ENCODE measurements around the gene MCC. TPM values are rescaled to one million over a fixed set of nuclear protein-coding genes. Genes with fewer than 3 reads are reported as not detected.

MCC gene
- total RNA-seq, 2 experiments from 2014 or later = 3.8 to 4.4 TPM

DNA sequence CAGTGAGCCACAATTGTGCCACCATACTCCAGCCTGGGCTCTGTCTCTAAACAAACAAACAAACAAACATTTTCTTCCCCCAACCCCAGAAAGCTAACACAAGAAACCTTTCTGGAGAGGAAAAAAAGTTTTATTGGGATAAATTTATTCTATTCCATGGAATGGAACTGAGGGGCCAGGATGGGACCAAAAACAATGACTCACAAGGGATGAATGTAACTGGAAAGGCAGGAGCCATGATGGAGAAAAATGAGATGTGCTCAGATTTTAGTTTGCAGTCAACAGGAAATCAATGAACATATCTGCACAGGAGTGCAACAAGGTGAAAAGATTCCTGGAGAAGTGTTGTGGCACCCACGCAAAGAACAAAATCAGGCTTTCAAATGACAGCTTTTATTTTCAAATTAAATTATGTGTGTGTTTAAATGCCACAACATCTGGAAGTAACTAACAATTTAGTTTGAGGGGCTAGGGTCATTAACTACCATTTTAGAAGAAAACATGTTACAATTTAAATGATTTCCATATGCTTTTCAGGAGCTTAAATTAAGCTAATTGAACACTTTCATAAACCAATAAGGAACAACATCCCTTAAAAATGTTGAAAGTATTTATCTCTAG, 262.0 kb downstream of the MCC start:
- Mint-ChIP-seq H3K4me1 (no peaks in the 10 kb centered on the region), H3K27me3 (peaks cover 15% of the 10 kb centered on the region), H3K4me3 (no peak overlapping the region), H3K27ac (no peak overlapping the region), H3K36me3 (no peaks in the 10 kb centered on the region), H3K9me3 (no peaks in the 10 kb centered on the region)
- ATAC-seq (ENCODE audit: low read depth) (no peak), DNase-seq (no peak)
- POLR2A ChIA-PET = no interaction called here

DNA sequence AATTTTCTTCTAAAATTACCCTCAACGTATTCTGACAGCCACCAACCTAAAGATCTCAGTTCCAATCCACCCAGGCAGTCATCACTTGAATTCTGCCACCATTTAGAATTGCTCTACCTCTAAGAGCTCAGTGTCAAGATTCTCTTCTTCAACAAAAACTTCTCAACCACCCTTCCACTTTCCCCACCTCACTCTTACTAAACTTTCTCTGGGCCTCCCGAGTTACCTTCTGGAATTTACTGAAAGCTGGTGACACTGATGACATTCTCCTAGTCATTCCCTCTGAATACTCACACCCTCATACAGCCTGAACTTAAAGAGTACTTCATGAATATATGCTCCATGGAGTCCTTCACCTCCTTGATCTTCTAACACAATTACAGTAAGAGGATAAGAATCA, 263.0 kb downstream of the MCC start:
- H3K27ac Mint-ChIP-seq = no peak overlapping the region
- no peak overlapping the region for H3K4me3 Mint-ChIP-seq
- no peaks in the 10 kb centered on the region for H3K9me3 Mint-ChIP-seq
- H3K4me1 Mint-ChIP-seq = no peaks in the 10 kb centered on the region
- H3K27me3 Mint-ChIP-seq = peaks cover 10% of the 10 kb centered on the region
- ATAC-seq (ENCODE audit: low read depth) (no peak), DNase-seq (no peak)
- H3K36me3 Mint-ChIP-seq = no peaks in the 10 kb centered on the region
- POLR2A ChIA-PET = interaction anchor here (0.6 kb wide), 1 partner anchor 457 kb away, joined by 4 read pairs; no protein-coding TSS in a partner anchor

DNA sequence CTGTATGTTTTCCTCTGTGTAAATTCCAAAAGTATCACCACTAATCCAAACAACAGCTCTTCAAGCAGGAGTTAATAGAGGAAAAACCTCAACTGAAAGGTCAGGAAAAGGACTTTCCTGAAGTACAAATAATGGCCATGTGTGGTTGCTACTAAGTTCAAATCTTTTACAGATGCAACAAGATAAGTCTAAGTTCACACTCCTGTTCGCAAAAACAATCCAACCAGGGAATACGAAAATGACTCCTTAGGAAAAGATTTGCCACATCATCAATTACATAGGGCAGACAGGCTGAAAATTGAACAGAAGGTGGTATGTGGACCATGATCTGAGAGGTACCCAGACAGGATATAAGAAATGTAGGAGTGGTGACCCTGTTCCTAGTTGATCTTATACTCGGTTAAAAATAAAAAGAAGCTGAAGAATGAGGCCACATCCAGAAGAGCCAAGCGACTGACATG, 263.6 kb downstream of the MCC start:
- H3K4me1 Mint-ChIP-seq = no peaks in the 10 kb centered on the region
- H3K9me3 Mint-ChIP-seq = no peaks in the 10 kb centered on the region
- peaks cover 4% of the 10 kb centered on the region for H3K27me3 Mint-ChIP-seq
- no peaks in the 10 kb centered on the region for H3K36me3 Mint-ChIP-seq
- no peak overlapping the region for H3K4me3 Mint-ChIP-seq
- DNase-seq (no peak), ATAC-seq (ENCODE audit: low read depth) (no peak)
- no peak overlapping the region for H3K27ac Mint-ChIP-seq
- POLR2A ChIA-PET = interaction anchor here (0.6 kb wide), 1 partner anchor 457 kb away, joined by 4 read pairs; no protein-coding TSS in a partner anchor

DNA sequence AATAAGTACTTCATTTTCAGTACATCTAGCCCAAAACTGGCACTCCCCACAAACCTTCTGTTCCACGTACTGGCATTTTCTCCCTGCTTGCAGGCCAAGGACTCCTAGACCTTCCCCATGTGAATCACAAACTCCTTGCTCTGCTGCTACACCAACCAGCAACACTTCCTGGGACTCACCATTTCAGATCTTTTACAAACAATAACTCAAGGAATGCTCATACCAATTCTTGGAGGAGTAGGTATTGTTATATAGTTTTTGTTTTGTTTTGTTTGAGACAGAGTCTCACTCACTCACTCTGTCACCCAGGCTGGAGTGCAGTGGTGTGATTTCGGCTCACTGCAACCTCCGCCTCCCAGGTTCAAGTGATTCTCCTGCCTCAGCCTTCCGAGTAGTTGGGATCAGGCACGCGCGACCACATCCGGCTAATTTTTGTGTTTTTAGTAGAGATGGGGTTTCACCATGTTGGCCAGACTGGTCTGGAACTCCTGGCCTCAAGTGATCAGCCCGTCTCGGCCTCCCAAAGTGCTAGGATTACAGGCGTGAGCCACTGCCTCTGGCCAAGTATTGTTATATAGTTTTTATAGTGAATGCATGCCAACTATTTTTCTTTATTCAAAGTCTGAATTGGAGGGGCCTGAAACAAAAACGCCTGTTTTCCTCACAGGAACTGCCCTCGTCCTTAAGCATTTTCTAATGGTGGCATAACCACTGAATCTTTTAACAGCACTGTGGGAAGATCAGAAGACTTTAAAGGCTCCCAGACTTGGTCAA, 264.2 kb downstream of the MCC start:
- no peaks in the 10 kb centered on the region for H3K36me3 Mint-ChIP-seq
- POLR2A ChIA-PET = no interaction called here
- DNase-seq (no peak), ATAC-seq (ENCODE audit: low read depth) (no peak)
- peaks cover 4% of the 10 kb centered on the region for H3K27me3 Mint-ChIP-seq
- no peak overlapping the region for H3K4me3 Mint-ChIP-seq
- H3K9me3 Mint-ChIP-seq = no peaks in the 10 kb centered on the region
- H3K4me1 Mint-ChIP-seq = no peaks in the 10 kb centered on the region
- no peak overlapping the region for H3K27ac Mint-ChIP-seq

DNA sequence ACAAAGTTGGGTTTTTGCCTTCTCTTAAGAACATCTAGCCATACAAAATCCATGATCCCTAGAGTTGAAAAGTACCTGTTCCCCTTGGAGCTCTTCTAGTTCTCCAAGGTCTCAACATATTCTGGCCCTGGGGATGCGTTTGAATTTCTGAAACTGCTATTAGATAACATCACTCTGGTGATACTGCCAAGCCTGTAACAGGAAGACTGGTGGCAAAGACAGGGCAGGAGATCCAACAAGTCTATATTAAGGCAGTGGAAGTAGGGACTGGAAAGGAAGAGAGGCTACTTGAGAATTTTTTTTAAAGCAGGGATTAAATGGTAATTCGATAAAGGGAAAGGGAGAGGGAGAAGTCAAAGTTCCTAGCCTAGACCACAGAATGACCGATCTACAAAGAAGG, 264.9 kb downstream of the MCC start:
- Mint-ChIP-seq H3K27ac (no peak overlapping the region), H3K27me3 (peaks cover under 1% of the 10 kb centered on the region), H3K4me1 (no peaks in the 10 kb centered on the region), H3K9me3 (no peaks in the 10 kb centered on the region), H3K4me3 (no peak overlapping the region), H3K36me3 (no peaks in the 10 kb centered on the region)
- DNase-seq = no peak
- POLR2A ChIA-PET = no interaction called here
- ATAC-seq (ENCODE audit: low read depth) = no peak

DNA sequence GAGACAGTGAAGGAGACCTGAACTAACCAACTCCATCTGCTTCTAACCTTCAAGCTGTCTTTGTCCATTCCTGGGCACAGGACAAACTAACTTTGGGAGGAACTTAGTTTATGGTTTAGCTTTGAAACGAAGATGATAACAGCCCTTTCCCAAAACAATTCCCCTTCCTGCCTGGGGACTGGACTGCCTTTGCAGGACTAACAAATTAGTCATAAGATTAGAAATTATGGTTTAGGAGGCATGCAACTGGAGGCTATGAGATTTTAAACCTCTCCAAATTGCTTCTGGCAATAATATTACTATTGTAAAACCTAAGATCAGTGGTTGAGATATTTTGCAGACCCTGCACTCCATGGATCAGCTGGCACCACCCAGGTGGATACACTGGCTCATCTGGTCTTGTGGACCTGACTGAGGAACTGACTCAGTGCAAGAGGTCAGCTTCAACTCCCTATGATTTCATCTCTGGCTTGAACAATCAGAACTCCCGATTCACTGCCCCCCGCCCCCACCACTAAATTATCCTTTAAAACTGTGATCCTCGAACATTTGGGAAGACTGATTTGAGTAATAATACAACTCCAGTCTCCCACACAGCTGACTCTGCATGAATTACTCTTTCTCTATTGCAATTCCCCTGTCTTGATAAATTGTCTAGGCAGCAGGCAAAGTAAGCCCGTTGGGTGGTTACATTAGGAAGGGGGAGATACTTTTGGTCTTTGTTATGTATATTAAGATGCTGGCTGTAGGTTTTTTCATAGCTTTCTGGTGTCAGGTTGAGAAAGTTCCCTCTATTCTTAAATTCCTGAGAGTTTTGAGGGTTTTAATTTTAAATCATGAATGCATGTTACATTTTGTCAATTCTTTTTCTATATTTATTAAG, 266.7 kb downstream of the MCC start:
- Mint-ChIP-seq H3K27ac (no peak overlapping the region), H3K27me3 (no peaks in the 10 kb centered on the region), H3K4me1 (no peaks in the 10 kb centered on the region), H3K9me3 (no peaks in the 10 kb centered on the region), H3K4me3 (no peak overlapping the region), H3K36me3 (no peaks in the 10 kb centered on the region)
- POLR2A ChIA-PET = no interaction called here
- ATAC-seq (ENCODE audit: low read depth) (no peak), DNase-seq (no peak)

DNA sequence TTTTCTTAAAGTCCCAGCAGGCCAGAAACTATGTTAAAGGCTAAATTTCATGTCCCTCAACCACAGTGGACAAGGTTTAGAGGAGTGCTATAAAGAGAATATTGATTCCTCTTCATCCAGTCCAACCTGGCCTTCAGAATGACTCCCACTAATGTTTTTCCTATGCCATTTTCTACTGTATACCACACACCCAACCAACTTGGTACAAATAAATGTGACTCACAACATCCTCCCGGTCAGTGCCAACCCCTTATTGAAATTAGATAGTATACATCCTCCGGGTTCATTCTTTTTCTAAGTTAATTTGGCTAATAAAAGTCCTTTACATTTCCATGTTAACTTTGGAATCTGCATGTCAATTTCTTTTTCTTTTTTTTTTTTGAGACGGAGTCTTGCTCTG, 268.6 kb downstream of the MCC start:
- no peak overlapping the region for H3K4me3 Mint-ChIP-seq
- no peak for ATAC-seq (ENCODE audit: low read depth)
- POLR2A ChIA-PET = no interaction called here
- H3K9me3 Mint-ChIP-seq = no peaks in the 10 kb centered on the region
- no peaks in the 10 kb centered on the region for H3K4me1 Mint-ChIP-seq
- H3K27me3 Mint-ChIP-seq = peaks cover 4% of the 10 kb centered on the region
- no peak for DNase-seq
- H3K36me3 Mint-ChIP-seq = no peaks in the 10 kb centered on the region
- no peak overlapping the region for H3K27ac Mint-ChIP-seq

DNA sequence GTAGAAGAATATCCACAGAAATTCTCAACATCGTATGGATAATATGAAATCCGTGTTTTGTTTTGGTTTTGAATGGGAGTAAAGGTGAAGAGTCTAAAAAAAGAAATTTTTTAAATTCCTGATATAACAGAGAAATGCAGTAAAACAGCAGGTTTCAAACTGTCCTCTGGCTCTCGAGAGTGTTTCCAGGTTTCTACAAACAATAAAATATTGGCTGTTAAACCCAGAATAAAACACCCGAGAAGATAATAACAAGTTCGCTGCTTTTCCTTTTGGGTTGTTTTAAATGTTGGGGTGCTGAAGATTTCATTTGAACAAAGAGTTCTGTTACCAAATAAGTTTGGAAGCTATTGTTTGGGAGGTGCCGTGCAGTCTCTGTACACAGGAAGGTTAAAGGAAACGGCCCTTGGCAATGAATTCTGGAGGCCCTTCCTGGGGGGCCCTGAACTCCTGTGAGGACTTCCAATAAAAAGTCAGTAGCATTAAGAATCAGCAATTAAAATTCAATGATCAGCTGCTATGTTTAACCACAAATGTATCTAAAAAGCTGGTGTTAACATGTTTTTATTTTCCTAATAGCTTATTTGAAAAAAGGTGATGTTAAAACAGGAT, 269.2 kb downstream of the MCC start:
- Mint-ChIP-seq H3K4me3 (no peak overlapping the region), H3K4me1 (no peaks in the 10 kb centered on the region)

DNA sequence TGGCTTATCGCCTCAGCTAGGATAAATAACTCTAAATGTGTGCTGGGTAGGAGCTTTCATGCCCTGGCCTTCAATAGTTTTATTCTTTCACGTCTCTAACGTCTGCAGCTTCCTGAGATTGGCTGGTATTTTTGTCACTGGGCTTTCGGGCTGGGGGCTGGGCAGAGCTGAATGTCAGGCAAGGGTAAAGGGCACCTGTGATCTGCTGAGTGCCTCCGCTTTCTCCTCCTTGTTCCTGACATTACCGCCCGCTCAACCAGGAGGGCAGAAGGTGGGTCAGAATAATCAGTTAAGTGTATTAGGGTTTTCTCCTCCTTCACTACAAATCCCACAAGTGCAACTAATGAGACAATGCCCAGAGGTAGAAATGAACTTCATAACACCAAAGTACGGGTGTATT, 270.1 kb downstream of the MCC start:
- POLR2A ChIA-PET = no interaction called here
- no peaks in the 10 kb centered on the region for H3K4me1 Mint-ChIP-seq
- H3K9me3 Mint-ChIP-seq = no peaks in the 10 kb centered on the region
- H3K27me3 Mint-ChIP-seq = peaks cover 4% of the 10 kb centered on the region
- ATAC-seq (ENCODE audit: low read depth) (no peak), DNase-seq (no peak)
- no peak overlapping the region for H3K27ac Mint-ChIP-seq
- H3K36me3 Mint-ChIP-seq = no peaks in the 10 kb centered on the region
- no peak overlapping the region for H3K4me3 Mint-ChIP-seq

More for the DNA sequence above, 269.2 kb downstream of the MCC start:
- Mint-ChIP-seq H3K9me3 (no peaks in the 10 kb centered on the region), H3K27ac (no peak overlapping the region), H3K36me3 (no peaks in the 10 kb centered on the region), H3K27me3 (peaks cover 4% of the 10 kb centered on the region)
- POLR2A ChIA-PET = no interaction called here
- ATAC-seq (ENCODE audit: low read depth) (no peak), DNase-seq (no peak)

DNA sequence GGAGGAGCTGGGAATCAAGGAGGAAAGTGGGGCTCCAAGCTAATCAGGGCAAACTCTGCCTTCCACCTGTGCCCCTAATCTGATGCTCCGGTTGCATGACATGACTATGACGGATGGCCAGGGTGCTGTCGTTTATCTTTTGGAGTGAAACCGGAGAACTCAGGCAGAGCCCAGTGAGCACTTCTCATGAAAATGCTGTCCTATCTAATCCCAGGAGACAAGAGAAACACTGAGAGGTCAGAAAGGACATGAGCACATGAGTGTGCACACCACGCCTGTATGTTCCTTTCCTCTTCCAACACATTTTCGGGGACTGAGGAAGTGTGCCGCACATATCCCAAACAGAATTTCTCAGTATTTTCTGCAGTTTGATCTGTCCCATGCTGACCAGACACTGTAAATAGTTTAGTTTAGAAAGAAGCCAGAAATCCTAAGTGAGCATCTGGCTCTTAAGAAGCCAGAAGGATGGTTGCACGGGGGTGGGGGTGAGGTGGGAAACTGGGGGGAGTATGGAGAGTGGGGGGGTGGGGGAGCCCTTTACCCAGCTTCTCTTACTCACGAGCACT, 270.6 kb downstream of the MCC start:
- Mint-ChIP-seq H3K27me3 (peaks cover 4% of the 10 kb centered on the region), H3K36me3 (no peaks in the 10 kb centered on the region), H3K27ac (no peak overlapping the region), H3K9me3 (no peaks in the 10 kb centered on the region), H3K4me3 (no peak overlapping the region), H3K4me1 (no peaks in the 10 kb centered on the region)
- DNase-seq (no peak), ATAC-seq (ENCODE audit: low read depth) (no peak)
- POLR2A ChIA-PET = no interaction called here

DNA sequence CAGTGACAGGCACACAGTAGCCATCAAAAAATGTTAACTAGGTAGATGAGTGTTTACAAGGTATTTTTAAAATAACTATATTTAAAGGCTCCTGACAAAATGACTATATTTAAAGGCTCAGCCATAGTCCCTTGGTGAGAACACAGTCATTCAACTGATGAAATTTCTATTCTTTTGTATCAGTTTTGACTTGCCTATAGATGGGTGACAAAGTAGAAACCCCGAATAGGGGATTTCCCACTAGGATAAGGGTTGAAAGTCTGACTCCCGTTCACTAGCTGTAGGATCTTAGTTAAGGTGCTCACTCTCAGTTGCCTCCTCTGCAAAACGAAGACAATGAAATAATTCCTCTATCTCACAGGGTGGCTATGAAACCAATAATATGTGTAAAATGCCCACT, 271.7 kb downstream of the MCC start:
- no peak overlapping the region for H3K4me3 Mint-ChIP-seq
- ATAC-seq (ENCODE audit: low read depth) = no peak
- H3K9me3 Mint-ChIP-seq = no peaks in the 10 kb centered on the region
- POLR2A ChIA-PET = no interaction called here
- no peak for DNase-seq
- H3K27ac Mint-ChIP-seq = no peak overlapping the region
- no peaks in the 10 kb centered on the region for H3K4me1 Mint-ChIP-seq
- H3K27me3 Mint-ChIP-seq = peaks cover 4% of the 10 kb centered on the region
- no peaks in the 10 kb centered on the region for H3K36me3 Mint-ChIP-seq

DNA sequence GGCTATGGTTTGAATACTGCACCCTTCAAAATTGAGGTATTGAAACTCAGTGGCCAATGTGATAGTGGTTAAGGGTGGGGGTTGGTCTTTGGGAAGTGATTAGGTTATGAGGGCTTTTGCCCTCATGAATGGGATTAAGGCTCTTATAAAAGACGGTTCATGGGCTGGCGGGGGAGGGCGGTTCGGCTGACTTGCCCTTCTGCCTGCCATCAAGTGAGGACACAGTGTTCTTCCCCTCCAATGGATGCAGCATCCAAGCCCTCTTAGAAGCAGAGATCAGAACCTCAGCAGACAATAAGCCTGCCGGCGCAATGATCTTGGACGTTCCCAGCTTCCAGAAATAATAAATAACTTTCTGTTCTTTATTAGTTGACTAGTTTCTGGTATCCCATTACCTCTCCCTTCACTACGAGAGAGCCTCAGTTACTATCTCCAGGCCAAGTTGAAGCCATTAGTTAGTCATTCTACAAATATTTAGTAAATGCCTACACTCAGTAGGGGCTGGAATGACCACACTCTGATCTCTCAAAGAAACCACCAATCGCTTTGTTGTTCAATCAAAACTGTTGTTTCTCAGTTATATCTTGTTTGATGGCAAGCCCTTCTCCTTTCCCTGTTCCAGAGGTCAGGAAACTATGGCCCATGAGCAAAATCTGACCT, 272.7 kb downstream of the MCC start:
- H3K4me1 Mint-ChIP-seq = no peaks in the 10 kb centered on the region
- no peak overlapping the region for H3K4me3 Mint-ChIP-seq
- H3K27me3 Mint-ChIP-seq = peaks cover 4% of the 10 kb centered on the region
- H3K9me3 Mint-ChIP-seq = no peaks in the 10 kb centered on the region
- ATAC-seq (ENCODE audit: low read depth) = no peak
- no peak for DNase-seq
- H3K36me3 Mint-ChIP-seq = no peaks in the 10 kb centered on the region
- POLR2A ChIA-PET = no interaction called here
- H3K27ac Mint-ChIP-seq = no peak overlapping the region

Measured in activated naive CD8-positive, alpha-beta T cell treated with anti-CD3 and anti-CD28 coated beads, Interleukin-2, amount 10 ng/mL, durations not matched to agents 7 days and 5 days (primary cell).